GM13976 (cell line): ENCODE measurements around the gene ACSL5.

Experiments
- DNase-seq: peaks from one replicate; pipeline ENCODE4 v3.0.0; 2012; ENCODE audit warnings: low spot score
- CTCF ChIP-seq: IDR thresholded peaks from 2 replicates; pipeline ENCODE4 v1.5.1; 2012; ENCODE audit warnings: borderline replicate concordance, mild to moderate bottlenecking; ENCODE audit not compliant: insufficient read depth; ENCODE audit errors: extremely low read depth, missing control alignments, control extremely low read depth
- in situ Hi-C: fragments of 300-500 bp; cut with MboI; formaldehyde crosslinking; loops from one replicate; pipeline ENCODE4 v1.12.0; 2022; ENCODE audit warnings: low sequenced_read_pairs, mixed read lengths, inconsistent platforms; ENCODE audit not compliant: unreplicated experiment

The ACSL5 gene

GRCh38 chr10:112373912-112374338 lies at the start of gene ACSL5:
TSS of gene ACSL5 (plus strand) at chr10:112374116. CDS start at chr10:112394947, 20,831 bp downstream.
- no peak for DNase-seq
- in situ Hi-C loops = no loop called here
- no peak for TF ChIP-seq CTCF

GRCh38 chr10:112327678-112328077 lies 46.2 kb upstream of the ACSL5 start:
- no peak for TF ChIP-seq CTCF
- in situ Hi-C loops = no loop called here
- DNase-seq = no peak

- TF ChIP-seq CTCF = no peak
- in situ Hi-C loops = no loop called here
- peak; percentile 45 for DNase-seq
These were observed 43.8 kb upstream of the ACSL5 start for GRCh38 chr10:112330162-112330561.

- DNase-seq = no peak
- in situ Hi-C loops = no loop called here
- no peak for TF ChIP-seq CTCF
These were observed 43.2 kb upstream of the ACSL5 start for GRCh38 chr10:112330607-112331160.

- TF ChIP-seq CTCF = no peak
- DNase-seq = no peak
- in situ Hi-C loops = no loop called here
These were observed 41.9 kb upstream of the ACSL5 start for GRCh38 chr10:112332022-112332421.

- in situ Hi-C loops = no loop called here
- no peak for TF ChIP-seq CTCF
- no peak for DNase-seq
These were observed 41.2 kb upstream of the ACSL5 start for GRCh38 chr10:112332509-112333228.

- DNase-seq = no peak
- no peak for TF ChIP-seq CTCF
- in situ Hi-C loops = no loop called here
These were observed 40.5 kb upstream of the ACSL5 start for GRCh38 chr10:112333452-112333851.
